Activated T-cell treated with anti-CD3 and anti-CD28 coated beads, Interleukin-2, amount 50 U/mL, for 48 hours (primary cell): Measurements from ENCODE around the gene YWHAG.
"Not testable (repeated sequence)": the region's sequence is repeated elsewhere in the genome, so short reads cannot be mapped to it uniquely, and the experiment has no call there.

ENCODE experiments used
- DNase-seq, 2 experiments: peaks; one replicate each; pipeline ENCODE4 v3.0.0-alpha.2; 2020

Gene YWHAG

DNA sequence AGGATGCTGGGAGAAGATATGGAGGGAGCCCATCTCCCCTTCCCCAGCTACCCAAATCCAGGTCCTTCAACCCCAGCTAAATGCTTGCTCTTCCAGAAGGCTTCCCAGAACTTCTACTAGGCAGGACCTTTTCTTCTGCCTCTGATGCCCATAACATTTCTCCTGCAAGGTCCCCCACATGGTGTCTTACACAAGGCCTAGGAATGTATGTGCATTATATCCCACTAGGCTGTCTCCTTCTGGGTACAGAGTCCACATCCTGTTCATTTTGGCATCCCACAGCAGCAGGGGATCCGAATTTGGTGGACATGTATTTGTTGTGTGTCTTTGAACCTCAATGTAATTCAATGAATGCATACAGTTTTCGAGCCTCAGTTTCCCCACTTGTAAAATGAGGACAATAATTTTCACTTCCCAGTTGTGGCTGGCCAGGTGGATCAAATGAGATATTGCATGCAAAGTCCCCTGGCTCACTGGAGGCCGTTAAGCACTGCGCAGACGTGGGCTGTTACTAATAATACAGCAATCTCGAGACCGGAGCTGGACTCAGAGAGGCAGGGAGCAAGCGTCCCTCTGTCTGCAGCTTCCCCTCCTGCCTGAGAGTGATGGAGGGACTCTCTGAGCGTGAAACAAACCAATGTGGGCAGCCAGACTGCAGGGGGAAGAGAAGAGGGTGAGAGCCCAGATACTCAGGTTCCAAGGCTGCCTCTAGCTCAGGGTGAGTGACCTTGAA lies 18.6 kb upstream of the YWHAG start:
- DNase-seq = no peak

DNA sequence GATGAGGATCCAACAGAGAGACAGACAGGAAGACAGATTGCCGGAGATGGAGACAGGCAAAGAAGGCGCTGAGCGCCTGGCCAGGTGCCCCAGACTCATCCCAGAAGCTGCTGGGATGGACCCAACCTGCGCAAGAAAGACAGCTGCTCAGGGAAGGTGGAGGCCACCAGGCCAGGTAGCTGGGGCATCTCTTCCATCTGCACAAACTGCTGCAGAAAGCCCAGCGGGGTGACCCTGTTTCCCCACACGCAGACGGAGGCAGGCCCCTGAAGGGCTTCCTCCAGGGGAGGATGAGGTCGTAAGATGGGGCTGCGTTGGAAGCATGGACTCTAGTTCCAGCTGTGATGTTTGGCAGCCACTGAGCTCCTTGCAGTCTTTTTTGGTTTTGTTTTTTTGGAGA lies 16.5 kb upstream of the YWHAG start:
- DNase-seq = no peak

DNA sequence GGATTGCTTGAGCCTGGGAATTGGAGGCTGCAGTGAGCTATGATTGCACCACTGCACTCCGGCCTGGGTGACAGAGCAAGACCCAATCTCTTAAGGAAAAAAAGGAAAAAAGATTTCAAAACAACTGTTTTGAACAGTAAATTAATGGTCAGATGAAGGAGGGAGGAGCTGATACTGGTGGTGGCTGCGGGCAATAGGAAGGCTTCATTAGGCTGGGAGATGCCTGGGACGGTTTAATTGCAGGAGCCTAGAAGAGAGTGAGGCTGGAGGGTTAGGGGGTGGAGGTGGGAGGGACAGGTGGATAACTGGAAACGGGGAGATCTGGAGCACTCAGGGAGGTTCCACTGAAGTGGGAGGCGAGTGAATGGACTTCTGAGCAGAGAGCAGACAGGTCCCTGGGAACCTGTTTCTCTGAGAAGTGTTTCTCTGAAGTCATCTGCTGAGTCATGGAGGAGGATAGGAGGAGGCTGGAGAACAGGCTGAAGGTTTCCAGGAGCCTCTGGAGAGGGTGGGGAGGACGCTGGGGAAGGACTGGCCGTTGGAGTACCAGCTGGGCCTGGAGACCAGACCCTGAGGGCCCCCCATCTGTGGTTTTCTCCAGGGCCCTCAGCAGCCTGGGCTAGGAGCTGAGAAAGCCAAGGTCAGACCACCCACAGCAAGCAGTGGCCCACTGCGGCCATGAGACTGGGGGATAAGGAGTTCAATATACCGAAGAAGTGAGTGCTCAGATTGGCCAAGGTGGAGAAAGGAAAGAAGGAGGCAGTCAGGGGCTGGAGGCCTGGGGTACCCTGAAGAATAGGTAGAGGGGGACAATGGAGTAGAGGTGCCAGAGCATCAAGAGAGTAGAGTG lies 14.4 kb upstream of the YWHAG start:
- no peak for DNase-seq

DNA sequence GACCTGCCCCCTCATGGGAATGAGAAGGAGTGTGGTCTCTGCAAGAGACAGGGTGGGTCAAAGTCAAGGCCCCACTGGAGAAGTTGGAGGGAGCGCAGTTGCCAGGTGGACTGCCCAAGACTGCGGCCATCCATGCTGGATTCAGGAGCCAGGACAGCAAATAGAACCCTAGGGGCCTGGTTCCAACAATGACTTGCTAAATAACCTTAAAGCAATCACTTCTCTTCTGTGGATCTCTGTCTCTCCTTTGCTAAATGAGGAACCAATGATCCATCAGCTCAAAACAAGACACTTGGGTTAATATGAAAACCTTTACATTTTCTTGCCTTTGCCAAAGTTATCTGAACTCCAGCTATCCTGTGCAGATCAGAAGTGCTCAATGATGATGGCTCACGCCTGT lies 12.6 kb upstream of the YWHAG start:
- DNase-seq = no peak

DNA sequence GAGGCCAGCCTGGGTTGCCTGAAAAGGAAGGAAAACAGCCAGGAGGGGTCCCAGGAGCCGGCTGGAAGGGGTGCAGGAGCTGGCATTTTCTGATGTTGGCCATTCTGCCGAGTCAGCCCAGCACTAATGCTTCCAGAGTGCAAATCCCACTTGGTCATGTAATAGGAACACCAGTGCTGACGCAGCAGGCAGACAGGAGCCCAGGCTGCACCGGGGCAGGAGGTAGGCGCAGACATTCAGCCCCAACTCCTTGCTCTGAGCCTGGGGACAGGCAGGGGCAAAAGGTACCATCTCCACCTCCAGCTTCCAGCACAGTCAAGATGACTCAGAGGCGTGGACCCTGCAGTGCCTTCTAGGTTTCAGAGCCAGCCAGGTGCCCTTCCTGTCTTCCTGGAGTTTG lies 10.2 kb upstream of the YWHAG start:
- DNase-seq = no peak

DNA sequence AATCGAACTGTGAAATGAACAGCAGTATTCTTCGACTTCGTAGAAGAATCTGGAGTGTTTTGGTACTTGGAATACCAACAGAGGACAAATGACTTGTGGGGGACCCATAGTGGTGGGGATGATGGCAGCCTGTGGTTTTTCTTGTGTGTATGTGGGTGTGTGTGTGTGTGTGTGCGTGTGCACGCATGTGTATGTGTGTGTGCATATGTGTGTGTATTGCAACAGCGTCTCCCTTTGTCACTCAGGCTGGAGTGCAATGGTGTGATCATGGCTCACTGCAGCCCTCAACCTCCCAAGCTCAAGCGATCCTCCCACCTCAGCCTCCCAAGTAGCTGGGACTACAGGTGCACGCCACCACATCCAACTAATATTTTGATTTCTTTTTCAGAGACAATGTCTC lies 9.4 kb upstream of the YWHAG start:
- no peak for DNase-seq

DNA sequence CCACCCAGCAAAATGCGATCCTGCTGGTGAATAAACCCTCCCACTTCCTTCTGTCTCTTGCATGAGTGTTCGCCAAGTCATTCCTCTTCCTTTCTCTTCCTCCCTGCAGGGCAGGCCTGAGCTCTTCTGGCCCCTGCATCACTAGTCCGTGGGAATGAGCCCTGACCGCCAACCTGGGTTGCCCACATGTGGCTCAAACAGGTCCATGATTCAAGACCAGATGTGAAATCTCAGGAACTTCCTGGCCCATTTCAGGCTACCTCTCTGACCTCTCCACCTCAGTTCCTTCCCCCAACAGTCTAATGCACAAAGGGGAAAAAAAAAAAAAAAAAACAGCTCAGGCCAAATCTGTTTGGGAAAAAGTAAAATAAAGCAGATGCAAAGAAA lies 5.4 kb upstream of the YWHAG start:
- peak in 1 of 2 experiments; percentile 30 for DNase-seq

DNA sequence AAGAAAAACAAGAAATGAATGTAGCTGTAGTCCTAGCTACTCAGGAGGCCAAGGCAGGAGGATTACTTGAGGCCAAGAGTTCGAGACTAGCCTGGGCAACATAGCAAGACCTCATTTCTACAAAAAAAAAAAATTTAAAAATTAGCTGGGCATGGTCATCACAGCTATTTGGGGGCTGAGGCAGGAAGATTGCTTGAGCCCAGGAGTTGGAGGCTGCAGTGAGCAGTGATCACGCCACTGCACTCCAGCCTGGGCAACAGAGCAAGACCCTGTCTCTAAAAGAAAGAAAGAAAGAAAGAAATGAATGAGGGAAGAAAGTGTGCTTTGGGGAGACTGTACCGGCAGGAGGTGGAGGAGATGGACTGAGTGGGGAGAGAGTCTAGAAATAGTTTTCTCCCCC lies 5.0 kb upstream of the YWHAG start:
- DNase-seq = not testable (repeated sequence)

DNA sequence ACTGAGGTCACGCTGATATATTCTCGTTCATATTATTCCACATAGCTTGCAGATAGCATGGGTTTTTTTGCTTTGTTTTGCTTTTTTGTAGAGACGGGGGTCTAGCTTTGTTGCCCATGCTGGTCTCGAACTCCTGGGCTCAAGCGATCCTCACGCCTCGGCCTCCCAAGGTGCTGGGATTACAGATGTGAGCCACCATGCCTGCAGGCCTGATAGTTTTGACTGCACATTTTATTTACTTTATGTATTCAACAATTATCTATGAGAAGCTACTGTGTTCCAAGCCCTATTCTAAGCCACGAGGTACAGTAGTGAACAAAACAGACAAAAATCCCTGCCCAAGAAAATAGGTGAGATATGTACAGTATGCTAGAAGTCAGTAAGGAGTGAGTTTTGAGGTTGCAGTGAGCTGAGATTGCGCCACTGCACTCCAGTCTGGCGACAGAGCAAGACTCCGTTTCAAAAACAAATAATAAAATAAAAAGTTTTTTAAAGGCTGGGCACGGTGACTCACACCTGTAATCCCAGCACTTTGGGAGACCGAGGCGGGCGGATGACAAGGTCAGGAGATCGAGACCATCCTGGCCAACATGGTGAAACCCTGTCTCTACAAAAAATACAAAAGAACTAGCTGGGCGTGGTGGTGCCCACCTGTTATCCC lies 1.3 kb upstream of the YWHAG start:
- no peak for DNase-seq

DNA sequence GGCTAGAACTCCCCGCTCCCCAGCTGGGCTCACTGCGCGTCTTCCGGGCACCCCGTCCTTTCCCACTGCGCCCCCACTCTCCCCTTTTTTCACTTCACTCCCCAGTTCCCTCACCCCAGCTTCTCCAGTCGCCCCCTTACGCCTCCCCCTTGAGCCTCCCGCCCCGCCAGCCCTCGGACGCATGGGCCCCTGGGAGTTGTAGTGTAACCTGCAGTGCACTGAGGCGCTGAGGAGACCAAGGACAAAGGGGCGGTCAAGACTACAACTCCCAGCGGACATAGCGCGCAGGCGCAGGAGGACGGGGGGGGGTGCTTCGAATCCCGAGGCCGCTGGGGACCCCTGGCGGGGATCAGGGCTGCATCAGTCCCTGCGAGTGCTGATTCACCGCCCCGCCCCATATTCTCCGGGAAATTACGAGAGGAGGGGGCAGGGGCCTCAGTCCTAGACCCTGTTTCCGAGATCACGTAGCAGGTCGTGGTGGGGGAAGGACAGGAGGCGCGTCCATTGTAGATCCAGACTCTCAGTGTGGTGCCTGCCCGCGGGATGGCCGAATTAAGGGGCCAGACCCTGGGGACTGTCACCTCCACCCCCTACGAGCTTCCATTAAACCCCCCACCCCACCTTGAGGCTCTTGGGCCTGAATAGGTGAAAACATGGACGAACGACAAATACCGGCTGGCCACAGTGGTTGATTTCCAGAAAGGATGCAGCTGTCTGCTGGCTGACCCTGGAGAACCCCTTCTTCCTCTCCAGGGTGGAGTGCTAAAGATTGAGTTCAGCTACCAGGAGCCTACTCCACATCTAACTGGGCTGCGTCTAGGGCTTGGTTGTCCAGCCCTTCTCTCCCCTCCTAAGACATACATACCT lies 553 bp upstream of the YWHAG start:
- DNase-seq = peak; percentile 96

DNA sequence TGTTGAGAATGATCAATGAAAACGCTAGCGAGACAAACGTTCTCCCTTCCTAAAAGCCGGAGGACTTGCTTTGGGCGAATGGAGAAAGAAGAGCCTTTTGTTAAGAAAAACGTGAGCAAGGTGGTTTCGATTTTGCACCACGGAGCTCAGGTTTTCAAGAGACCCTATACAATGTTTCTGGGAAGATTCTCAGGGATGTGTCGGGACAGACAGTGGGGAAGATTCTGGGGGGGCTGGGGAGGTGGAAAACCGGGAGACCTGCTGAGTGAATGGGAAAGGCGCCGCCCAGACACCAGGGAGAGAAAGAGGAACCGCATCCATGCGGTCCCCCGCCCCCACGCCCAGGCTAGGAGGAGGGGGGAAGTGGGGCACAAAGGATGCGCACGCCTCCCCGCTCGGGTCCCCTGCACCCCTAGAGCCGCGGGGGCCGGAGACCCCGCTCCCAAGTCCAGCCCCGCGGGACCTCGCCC lies 745 bp downstream of the YWHAG start:
- peak; percentile 72 to 73 for DNase-seq

DNA sequence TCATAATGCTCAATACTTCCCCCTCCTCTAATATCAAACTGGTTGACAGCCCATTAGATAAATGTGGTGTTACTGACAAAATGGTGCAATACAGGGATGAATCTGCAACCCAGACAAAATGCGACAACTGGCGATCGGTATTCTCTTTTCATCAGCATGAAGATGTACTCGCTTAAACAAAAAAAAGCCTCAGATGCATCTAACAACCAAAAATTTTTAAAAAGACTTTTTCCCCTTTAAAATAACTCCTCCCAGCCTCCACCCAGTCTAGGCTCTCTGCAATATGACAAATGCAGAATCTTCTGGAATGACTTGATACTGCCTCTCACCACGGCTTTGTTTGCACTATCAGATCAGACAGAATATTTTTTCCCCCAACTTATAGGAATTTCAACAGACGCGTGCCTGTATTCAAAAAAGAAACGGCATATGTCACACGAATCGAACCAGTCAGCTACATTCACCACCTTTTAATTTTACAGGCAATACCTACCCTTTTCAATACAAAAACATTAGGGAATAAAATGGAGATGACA lies 1.2 kb downstream of the YWHAG start:
- DNase-seq = no peak

DNA sequence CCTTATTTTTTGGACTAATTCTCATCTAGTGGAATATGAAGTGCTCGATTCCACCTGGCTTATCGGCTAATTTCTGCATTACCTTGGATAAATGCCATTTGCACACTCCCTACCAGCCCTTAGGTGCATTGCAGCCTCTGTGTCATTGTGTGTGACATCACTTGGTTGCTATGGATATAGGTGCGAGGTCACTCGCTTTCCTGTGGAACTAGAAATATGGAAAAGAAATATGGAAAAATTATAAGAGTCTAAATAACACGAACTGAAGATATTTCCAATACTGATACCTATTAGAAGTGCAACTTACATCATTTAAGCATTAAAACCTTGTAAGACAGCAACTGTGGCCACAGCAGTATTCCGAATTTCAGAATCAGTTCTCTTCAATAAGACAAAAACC lies 2.0 kb downstream of the YWHAG start:
- DNase-seq = no peak

DNA sequence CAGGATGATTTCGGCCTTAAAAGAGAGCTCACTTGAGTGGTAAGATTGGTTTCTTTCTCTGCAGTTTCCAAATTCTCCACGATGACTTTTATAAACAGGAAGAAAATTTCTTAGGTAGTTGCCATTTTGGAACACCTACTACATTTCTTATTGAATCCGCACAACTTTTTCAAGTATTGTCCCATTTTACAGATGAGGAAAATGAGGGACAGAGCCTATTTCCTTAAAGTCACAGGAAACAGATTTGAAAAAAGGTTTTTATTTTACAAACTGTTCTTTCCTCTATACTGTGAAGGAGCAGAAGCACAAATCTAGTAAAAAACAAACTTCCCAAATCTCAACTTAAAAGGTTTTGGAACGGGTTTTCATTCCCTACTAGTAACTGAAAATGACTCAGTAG lies 2.7 kb downstream of the YWHAG start:
- no peak for DNase-seq

DNA sequence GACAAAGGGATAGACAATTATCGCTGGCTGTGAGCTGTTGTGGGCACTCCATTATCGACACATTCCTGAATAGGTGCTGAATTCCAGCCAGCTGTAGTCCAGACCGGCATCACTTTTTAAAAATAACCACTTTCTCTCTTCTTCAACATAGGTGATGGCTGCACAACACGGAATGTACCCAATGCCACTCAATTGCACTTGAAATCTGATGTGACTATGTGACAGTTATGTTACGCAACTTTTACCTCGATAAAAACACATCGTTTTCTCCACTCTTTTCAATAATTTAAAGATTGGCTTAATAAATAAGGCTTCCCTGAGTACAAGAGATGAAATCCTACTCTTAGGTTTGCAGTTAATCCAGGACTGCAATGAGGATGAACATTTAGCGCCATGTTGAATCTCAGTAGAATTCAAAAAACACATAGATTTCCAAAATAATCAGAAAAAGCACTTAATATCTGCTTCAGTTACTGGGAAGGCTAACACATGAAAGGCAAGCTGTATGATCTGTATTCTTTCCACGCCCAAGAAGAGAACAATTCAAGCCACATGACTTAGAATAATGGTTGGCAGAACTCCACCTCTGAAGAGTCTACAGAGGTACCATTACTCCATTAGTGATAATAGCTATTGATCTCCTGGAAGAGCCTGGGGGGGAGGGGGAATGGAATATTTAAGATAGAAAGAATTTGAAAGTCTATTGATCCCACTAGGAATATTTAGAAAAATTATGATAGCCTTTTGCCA lies 3.6 kb downstream of the YWHAG start:
- no peak for DNase-seq

DNA sequence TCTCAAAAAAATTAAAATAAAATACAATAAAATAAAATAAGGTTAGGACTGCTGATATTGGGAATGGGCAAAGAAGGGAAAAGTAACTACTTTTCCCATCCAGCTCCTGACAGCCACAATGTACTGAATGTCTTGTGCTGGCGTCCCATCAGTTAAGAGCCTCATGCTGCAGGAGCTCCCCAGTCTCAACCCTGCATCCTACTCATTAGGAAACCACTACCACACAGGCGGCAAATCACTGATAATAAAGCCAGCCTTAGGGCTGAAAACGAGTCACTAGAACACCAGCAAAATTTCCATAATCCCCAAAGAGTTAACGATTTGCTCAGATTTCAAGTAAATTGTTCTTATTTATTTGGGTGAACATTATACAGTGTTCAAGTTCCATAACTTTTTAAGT lies 4.3 kb downstream of the YWHAG start:
- no peak for DNase-seq

DNA sequence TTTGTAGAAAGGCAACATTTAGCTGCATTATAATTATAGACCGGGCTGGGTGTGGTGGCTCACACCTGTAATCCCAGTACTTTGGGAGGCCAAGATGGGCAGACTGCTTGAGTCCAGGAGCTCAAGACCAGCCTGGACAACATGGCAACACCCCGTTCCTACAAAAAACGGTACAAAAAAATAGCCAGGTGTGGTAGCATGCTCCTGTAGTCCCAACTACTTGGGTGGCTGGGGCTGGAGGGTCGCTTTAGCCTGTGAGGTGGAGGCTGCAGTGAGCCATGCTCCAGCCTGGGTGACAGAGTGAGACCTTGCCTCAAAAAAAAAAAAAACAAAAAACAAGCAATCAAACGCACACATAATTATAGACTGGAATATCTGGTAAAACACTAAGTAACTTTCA lies 5.0 kb downstream of the YWHAG start:
- no peak for DNase-seq

DNA sequence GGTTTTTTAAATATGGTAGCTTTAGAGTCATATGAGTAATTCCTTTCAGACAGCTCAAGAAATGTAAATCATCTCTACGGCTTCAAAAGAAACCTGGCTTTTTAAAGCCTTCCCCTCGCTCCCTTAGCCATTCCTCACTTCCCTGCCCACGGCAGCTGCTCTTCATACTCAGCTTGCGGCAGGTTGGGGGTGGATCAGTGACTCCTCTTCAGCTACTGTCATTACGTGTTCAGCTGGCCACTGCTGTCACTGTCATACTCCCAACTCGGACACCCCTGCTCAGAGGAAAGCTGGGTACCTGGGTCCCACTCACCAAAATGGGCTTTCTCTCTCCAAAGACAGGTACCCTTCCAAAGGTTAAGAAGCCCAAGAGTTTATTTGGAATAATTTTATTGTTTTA lies 6.6 kb downstream of the YWHAG start:
- DNase-seq = no peak

DNA sequence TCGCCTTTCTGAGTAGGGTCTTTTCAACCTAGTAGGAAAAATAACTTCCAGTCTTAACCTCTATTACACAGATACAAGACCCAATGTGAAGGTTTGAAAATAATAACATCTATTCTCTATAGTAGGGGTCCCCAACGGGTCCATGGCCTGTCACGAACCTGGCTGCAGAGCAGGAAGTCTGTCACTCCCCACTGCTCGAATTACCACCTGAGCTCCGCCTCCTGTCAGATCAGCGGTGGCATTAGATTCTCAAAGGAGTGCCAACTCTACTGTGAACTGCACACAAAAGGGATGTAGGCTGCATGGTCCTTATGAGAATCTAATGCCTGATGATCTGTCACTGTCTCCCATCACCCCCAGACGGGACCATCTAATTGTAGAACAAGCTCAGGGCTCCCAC lies 7.4 kb downstream of the YWHAG start:
- no peak for DNase-seq

DNA sequence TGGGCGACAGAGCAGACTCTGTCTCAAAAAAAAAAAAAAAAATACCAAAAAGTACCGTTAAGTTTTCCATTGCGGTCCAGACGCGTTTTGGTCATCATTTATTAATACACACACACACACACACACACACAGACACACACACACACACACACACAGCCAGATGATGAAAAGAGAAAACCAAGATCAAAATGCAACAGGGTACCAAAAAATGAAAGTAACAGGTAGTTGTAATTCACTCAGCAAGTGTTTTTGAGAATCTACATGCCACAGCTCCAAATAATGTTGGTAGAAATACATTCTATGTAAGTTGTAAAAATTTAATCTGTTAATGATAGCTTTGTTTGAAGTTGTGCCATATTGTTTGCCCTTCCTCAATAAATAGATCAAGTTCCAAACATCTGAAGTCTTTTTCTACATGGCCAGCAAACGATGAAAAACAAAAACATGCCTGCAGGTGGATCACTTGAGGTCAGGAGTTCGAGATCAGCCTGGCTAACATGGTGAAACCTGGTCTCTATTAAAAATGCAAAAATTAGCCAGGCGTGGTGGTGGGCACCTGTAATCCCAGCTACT lies 9.4 kb downstream of the YWHAG start:
- no peak for DNase-seq

DNA sequence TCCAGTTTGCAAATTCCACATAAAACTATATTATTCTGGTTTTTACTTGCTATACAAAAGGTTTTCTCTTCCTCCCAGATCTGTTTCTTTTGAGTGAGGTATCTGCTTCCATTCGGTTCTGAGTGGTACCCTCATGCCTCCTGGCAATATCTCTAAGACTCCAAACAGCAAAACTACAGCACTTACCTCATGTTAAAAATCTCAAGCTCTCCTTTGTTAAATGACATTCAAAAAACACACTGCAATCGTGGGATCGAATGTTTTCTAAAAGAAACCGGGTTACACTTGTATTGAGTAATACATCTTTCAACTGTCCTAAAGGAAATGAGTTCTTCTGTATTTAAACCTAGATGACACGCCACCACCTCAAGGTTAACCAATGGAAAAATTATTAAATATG lies 11.1 kb downstream of the YWHAG start:
- no peak for DNase-seq
